Hypothalamus (tissue), 51 donors: ENCODE data around the gene PTBP3.
A peak's percentile ranks its signal among the peaks of the same experiment; 100 is the strongest.
"Not testable (repeated sequence)": the region's sequence is repeated elsewhere in the genome, so short reads cannot be mapped to it uniquely, and the experiment has no call there.

Experiments
- DNase-seq, 51 donors: peaks; one replicate each; lab custom pipeline; 2025; lab: John Stamatoyannopoulos, UW

Gene PTBP3

GRCh38 chr9:112224401-112225289 lies 108.8 kb downstream of the PTBP3 start:
- DNase-seq = no peak

DNA sequence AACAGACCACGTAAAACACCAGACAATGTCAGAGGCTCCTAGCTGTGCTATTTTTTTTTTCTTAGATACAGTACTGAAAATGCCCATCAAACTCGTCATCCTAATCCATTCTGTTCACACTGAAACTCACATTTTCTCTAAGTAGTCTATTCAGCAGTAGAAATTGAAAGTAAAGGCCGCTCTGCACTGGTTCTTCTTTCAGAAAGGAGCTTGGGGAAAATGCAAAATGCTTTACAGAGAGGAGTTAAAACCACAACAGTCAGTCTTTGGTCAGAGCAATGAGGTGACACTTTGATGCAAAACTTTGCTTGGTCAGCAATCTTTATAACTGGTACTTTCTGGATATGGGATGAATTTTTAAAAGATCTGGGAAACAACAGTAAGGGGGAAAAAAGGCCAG lies 114.5 kb downstream of the PTBP3 start:
- no peak for DNase-seq

GRCh38 chr9:112212926-112213325 lies 120.5 kb downstream of the PTBP3 start:
- no peak for DNase-seq

DNA sequence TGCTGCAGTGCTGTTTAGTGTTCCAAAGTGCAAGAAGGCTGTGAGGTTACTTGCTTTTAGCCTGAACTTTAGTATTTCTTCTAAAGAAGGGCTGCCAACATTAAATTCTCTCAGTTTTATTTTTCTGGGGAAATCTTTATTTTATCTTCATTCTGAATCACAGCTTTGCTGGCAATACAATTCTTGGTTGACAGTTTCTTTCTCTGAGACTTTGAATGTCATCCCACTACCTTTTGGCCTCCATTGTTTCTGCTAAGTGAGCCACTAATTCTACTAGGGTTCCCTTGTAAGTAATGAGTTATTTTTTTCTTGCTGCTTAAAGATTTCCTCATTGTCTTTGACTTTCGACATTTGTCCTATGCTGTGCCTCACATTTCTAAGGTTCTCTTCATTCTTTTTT lies 126.0 kb downstream of the PTBP3 start:
- DNase-seq = no peak

DNA sequence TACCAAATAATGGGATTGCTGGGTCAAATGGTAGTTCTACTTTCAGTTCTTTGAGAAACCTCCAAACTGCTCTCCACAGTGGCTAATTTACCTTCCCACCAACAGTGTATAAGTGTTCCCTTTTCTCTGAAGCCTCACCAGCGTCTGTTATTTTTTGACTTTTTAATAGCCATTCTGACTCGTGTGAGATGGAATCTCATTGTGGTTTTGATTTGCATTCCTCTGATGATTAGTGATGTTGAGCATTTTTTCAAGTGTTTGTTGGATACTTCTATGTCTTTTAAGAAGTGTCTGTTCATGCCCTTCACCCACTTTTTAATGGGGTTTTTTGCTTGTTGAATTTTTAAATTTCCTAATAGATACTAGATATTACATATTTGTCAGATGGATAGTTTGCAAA lies 129.9 kb downstream of the PTBP3 start:
- no peak for DNase-seq

DNA sequence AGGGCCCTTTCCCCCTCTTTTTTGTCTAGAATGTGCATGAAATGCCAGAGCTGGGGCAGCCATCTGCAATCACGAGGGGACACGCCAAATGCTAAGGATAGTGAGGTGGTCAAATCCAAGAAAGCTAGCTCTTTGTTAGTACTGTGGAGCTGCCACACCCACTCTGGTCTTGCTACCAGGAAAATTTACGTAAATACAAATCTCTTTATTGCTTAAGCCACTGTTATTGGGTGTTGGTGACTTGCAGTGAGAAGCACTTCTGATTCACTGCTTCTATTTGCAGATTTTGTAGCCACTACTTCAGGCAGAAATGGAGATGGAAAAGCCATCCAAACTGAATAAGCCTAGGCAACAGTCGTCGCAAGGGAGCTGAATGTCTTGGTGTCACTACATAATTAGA lies 132.7 kb downstream of the PTBP3 start:
- no peak for DNase-seq

DNA sequence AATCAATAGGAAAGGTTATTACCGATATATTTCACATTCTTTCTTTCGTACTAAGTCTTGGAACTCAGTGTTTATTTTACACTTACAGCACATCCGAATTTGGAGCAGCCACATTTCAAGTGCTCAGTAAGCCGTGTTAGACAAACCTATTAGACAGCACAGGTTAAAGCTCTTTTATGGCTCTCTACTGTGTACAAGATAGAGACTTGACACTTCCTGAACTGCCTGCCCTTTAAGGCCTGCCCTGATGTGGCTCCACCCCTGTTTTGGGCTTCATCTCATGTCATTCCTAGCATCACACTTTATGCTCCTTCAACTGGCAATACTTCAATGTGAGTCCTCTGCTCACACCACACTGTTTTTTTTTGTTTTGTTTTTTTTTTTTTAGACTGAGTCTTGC lies 134.8 kb downstream of the PTBP3 start:
- no peak for DNase-seq

DNA sequence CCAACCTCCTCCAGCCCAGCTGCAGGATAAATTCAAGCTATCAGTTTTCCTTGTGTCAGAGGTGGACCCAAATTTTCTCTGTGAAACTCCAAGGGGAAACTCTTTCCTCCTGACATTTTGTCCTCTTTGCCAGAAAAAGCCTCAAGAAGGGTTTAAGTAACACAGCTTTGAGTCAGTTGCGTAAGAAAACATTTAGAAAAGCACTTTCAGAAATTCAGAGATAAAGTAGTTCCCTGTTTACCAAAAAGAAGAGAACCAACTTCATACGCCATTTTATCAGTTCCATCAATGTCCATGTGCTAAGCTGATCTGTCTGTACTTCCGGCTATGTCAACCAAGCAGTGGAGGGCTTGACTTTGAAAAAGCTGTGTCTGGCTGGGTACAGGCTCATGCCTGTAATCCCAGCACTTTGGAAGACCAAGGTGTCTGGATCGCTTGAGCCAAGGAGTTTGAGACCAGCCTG lies 138.4 kb downstream of the PTBP3 start:
- DNase-seq = no peak

- DNase-seq = no peak
These were observed 139.7 kb downstream of the PTBP3 start for GRCh38 chr9:112193572-112194288.

DNA sequence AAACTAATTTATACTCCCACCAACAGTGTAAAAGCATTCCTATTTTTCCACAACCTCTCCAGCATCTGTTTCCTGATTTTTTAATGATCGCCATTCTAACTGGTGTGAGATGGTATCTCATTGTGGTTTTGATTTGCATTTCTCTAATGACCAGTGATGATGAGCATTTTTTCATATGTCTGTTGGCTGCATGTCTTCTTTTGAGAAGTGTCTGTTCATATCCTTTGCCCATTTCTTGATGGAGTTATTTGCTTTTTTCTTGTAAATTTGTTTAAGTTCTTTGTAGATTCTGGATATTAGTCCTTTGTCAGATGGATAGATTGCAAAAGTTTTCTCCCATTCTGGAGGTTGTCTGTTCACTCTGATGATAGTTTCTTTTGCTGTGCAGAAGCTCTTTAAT lies 143.1 kb downstream of the PTBP3 start:
- not testable (repeated sequence) for DNase-seq

DNA sequence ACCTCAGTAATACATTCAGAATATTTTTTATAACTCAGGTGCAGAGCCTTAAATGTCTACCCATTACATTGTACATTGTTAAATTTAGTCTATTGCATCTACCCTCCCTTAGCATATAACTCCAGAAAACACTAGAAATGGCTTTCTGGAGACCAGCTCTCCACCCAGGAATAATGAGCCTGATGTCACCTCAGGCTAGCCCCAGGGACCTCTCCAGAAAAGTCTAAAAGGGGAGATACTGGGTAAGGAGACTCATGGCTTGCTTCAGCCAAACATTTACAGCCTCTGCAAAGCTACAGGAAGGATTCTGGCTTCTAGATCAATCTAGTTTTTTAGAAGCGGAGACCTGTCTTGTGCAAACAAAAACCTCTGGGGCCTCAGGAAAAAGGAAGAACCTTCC lies 144.5 kb downstream of the PTBP3 start:
- no peak for DNase-seq

- no peak for DNase-seq
These were observed 146.0 kb downstream of the PTBP3 start for GRCh38 chr9:112187404-112187803.

DNA sequence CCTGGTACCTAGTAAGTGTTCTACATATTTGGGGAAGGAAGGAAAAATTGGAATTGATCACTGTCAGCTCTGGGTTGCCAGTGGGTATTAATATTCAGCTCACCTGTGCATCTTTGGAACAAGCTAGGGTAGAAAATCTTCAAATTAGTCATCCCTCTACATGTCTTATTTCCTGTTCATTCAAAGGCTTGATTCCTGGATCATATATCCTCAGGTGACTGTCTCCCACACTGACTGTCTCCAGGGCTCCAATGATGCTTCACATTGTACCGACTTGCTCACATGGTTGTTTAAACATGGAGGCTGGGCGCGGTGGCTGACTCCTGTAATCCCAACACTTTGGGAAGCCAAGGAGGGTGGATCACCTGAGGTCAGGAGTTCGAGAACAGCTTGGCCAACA lies 146.7 kb downstream of the PTBP3 start:
- DNase-seq = no peak

DNA sequence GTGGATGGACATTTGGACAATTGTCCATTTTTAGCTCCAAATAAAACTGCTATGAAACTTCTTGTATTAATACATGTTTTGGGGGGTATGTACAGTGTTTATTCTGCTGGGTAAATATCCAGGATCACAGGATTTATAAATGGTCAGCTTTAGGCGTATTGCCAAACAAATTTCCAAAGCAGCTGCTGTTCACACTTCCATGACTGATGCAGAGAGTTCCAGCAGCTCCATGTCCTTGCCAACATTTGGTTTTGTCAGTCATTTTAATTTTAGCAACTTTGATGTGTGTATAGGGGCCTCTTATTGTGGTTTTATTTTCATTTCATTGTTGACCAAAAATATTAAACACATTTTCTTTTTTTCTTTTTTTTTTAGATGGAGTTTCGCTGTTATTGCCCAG lies 148.5 kb downstream of the PTBP3 start:
- DNase-seq = no peak

DNA sequence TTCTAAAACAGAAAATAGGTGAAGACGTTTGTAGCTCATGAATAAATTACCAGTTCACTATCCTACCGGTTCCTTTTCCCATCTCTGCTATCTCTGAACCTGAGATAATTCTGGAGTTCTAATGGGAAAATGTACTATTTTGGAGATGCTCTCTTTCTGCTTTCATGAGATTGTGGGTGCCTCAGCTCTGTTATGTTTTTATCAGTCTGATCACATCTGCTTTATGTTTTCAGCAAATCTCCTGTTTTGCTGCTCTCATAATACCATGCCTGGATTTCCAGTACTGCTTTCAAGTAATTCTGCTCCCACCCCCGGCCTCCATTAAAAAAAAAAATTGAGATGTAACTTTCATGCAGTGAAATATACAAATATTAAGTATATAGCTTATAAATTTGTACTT lies 149.2 kb downstream of the PTBP3 start:
- DNase-seq = no peak

GRCh38 chr9:112180387-112180881 lies 153.0 kb downstream of the PTBP3 start:
- DNase-seq = no peak

- DNase-seq = no peak
These were observed 153.6 kb downstream of the PTBP3 start for GRCh38 chr9:112179816-112180215.

- DNase-seq = no peak
These were observed 156.9 kb downstream of the PTBP3 start for GRCh38 chr9:112176524-112176923.

GRCh38 chr9:112175796-112176315 lies 157.6 kb downstream of the PTBP3 start:
- DNase-seq = no peak

DNA sequence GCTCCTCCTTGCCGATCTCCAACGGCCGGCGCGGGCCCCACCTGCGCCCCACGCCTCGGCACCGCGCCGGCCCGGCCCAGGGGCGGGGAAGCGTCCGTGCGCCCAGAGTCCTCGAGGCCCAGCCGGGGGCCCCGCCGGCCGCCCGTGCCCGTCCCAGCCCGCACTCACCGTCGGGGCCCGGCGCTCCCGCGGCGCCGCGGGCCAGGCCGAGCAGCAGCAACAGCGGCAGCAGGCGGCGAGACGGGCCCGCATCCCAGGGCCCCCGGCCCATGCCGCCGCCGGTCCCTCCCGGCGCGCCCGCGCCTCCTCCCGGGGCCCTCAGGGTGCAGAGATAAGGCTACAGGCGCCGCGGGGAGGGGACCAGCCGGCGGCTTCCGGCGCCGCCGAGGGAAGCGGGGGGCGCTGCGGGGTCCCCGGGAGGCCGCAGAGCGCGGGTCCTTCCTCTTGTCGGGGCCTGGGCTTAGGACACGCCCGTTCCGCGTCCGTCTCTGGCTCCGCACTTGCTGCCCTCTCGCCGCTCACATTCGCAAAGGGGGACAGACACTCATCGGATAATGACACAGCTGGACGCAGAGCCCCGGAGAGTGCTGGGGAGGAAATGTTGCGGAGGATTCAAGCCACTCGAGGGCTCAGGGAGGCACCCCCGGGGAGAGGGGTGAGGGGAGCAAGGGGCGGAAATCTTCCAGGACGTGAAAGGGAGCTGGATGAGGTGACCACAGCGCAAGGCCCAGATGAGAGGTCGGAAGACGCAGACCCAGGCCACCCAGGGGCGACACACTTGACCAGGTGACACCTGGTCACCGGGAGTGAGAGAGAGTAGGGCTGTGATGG lies 158.2 kb downstream of the PTBP3 start, which contains the start of gene SUSD1:
Gene SUSD1, minus strand, starts transcription at position 333 of the 831 bp plus-strand sequence. Its CDS starts 62 bp downstream, at position 271.
- peak in 9 of 51 donors; percentile 2 to 35 (median 10) for DNase-seq
